K562 (cell line): Measurements from ENCODE around the gene HSD17B8. TPM values are rescaled to one million over a fixed set of nuclear protein-coding genes. Genes with fewer than 3 reads are reported as not detected.

ENCODE experiments used
- ATAC-seq: fragments of 200-7000 bp; cut with Tn5 transposase; 3 replicates; pipeline ENCODE4 v1.9.1; 2020; ENCODE audit warnings: moderate library complexity
- BruUV-seq: library from RNA; stranded (reverse); fragments of 400-500 nt; replicated peaks from 2 replicates; lab custom pipeline; 2021; lab: Mats Ljungman, UMichigan
- CTCF ChIA-PET: fragments of 300-600 bp; formaldehyde crosslinking; extraction: SDS; loops from one replicate; lab custom pipeline; 2021; ENCODE audit warnings: low intra/inter-chr PET ratio; lab: Yijun Ruan, JAX
- POLR2A ChIA-PET: fragments of 300-600, 350-650 bp; sonication (Branson Sonifier 250); formaldehyde crosslinking; extraction: SDS; loops from one replicate; lab custom pipeline; 2021; ENCODE audit warnings: antibody characterized with exemption, inconsistent platforms; lab: Yijun Ruan, JAX
- DNase-seq, 4 experiments: peaks; one replicate each; pipeline versions ENCODE4 v3.0.0 to v3.0.0-alpha.2; 2011 to 2018; ENCODE audit warnings: low spot score in 3 of 4, mixed read lengths in 3 of 4; ENCODE audit errors: extremely low read depth in 1 of 4
- FAIRE-seq: peaks from 2 replicates; lab custom pipeline; 2011; peaks lifted over from hg19 to GRCh38; lab: Jason Lieb, UNC
- H2AFZ ChIP-seq: 2 replicates; pipeline ENCODE4 v1.6.0; 2011; ENCODE audit warnings: low read depth, low read length, control low read depth, inconsistent platforms
- H3K27ac ChIP-seq: fragments of 200-600 bp; 3 replicates; pipeline ENCODE4 v1.8.0; 2011; ENCODE audit warnings: low read depth, mild to moderate bottlenecking, control low read depth, inconsistent platforms, low read length, moderate library complexity, mixed read lengths; ENCODE audit errors: extremely low read depth
- H3K27me3 ChIP-seq, 2 experiments: fragments of 300-600 bp in 1 of 2; 2 replicates in 1 of 2; 3 replicates in 1 of 2; pipeline versions ENCODE4 v1.6.0 to v1.8.0; 2011; ENCODE audit warnings: inconsistent platforms in 2 of 2, low read length in 2 of 2, mild to moderate bottlenecking in 1 of 2, mixed read lengths in 1 of 2, moderate library complexity in 1 of 2; ENCODE audit not compliant: control insufficient read depth in 2 of 2, insufficient read depth in 2 of 2
- H3K36me3 ChIP-seq: fragments of 300-600 bp; 3 replicates; pipeline ENCODE4 v1.8.0; 2011; ENCODE audit warnings: mild to moderate bottlenecking, low read length, inconsistent platforms; ENCODE audit not compliant: control insufficient read depth, insufficient read depth
- H3K4me1 ChIP-seq, 2 experiments: fragments of 200-600 bp in 1 of 2; replicated peaks in 1 of 2; 2 replicates in 1 of 2; 3 replicates in 1 of 2; pipeline versions ENCODE4 v1.5.1 to v1.8.0; 2011; ENCODE audit warnings: inconsistent platforms in 2 of 2, low read length in 2 of 2, mild to moderate bottlenecking in 1 of 2, mixed read lengths in 1 of 2, moderate library complexity in 1 of 2; ENCODE audit not compliant: control insufficient read depth in 2 of 2, insufficient read depth in 2 of 2
- H3K4me2 ChIP-seq: 2 replicates; pipeline ENCODE4 v1.6.1; 2011; ENCODE audit warnings: low read length, control low read depth, inconsistent platforms, mixed read lengths; ENCODE audit not compliant: insufficient read depth
- H3K4me3 ChIP-seq: fragments of 200-600 bp; sonication (generic), shearing (Covaris generic); 2 replicates; pipeline ENCODE4 v1.5.1; 2016; ENCODE audit warnings: control low read depth, inconsistent platforms
- H3K79me2 ChIP-seq: fragments of 200-600 bp; 3 replicates; pipeline ENCODE4 v1.8.0; 2011; ENCODE audit warnings: low read length, inconsistent platforms; ENCODE audit not compliant: control insufficient read depth, insufficient read depth
- H3K9ac ChIP-seq, 2 experiments: 2 replicates each; pipeline versions ENCODE4 v1.6.0 to v1.6.1; 2011; ENCODE audit warnings: low read depth in 2 of 2, low read length in 2 of 2, control low read depth in 1 of 2, inconsistent platforms in 1 of 2, mild to moderate bottlenecking in 1 of 2, mixed read lengths in 1 of 2; ENCODE audit not compliant: insufficient read depth in 1 of 2
- H3K9me1 ChIP-seq: one replicate; pipeline ENCODE4 v1.6.0; 2011; ENCODE audit warnings: inconsistent platforms, mild to moderate bottlenecking, low read length, moderate library complexity; ENCODE audit not compliant: control insufficient read depth, insufficient read depth
- H3K9me3 ChIP-seq: replicated peaks from 2 replicates; pipeline ENCODE4 v1.5.1; 2011; ENCODE audit warnings: low read depth, low read length, inconsistent platforms; ENCODE audit not compliant: control insufficient read depth, insufficient read depth
- H4K20me1 ChIP-seq: replicated peaks from 2 replicates; pipeline ENCODE4 v1.6.1; 2011; ENCODE audit warnings: low read length, inconsistent platforms, mixed read lengths; ENCODE audit not compliant: control insufficient read depth, insufficient read depth
- BMI1 ChIP-seq: fragments of 150-350 bp; IDR thresholded peaks from 2 replicates; pipeline ENCODE4 v1.6.1; 2014; ENCODE audit warnings: low read length
- CHCHD3 ChIP-seq: fragments of 250-450 bp; sonication (Bioruptor Pico); IDR thresholded peaks from 2 replicates; pipeline ENCODE4 v2.1.2; 2022; ENCODE audit warnings: mild to moderate bottlenecking
- DACH1 ChIP-seq: fragments of 450-650 bp; IDR thresholded peaks from 2 replicates; pipeline ENCODE4 v1.6.1; 2018; ENCODE audit not compliant: partially characterized antibody
- MAFF ChIP-seq: IDR thresholded peaks from 2 replicates; pipeline ENCODE4 v1.6.1; 2012; ENCODE audit warnings: low read length, improper control_type of control experiment
- NFATC3 ChIP-seq: fragments of 450-650 bp; IDR thresholded peaks from 2 replicates; pipeline ENCODE4 v1.6.1; 2017; ENCODE audit warnings: mild to moderate bottlenecking
- NR2C1 ChIP-seq, 2 experiments: fragments of 450-650 bp; IDR thresholded peaks; 2 replicates each; pipeline ENCODE4 v1.6.1; 2017; ENCODE audit warnings: mild to moderate bottlenecking in 2 of 2, antibody characterized with exemption in 1 of 2, inconsistent platforms in 1 of 2, missing compliant biosample characterization in 1 of 2, missing genetic modification characterization in 1 of 2
- PCBP2 ChIP-seq: fragments of 200-400 bp; formaldehyde crosslinking; IDR thresholded peaks from 2 replicates; pipeline ENCODE4 v1.6.1; 2018; ENCODE audit warnings: low read length, low read depth, mild to moderate bottlenecking, moderate library complexity; ENCODE audit not compliant: poor library complexity, severe bottlenecking
- SIN3B ChIP-seq: fragments of 450-650 bp; IDR thresholded peaks from 2 replicates; pipeline ENCODE4 v1.6.1; 2017; ENCODE audit warnings: low read depth, mild to moderate bottlenecking, moderate library complexity
- SOX6 ChIP-seq: fragments of 450-650 bp; IDR thresholded peaks from 2 replicates; pipeline ENCODE4 v1.6.1; 2014; ENCODE audit warnings: mild to moderate bottlenecking
- ZC3H11A ChIP-seq: IDR thresholded peaks from 2 replicates; pipeline ENCODE4 v1.6.1; 2012; ENCODE audit warnings: low read depth, low read length, improper control_type of control experiment
- ZEB2 ChIP-seq: fragments of 450-650 bp; IDR thresholded peaks from 2 replicates; pipeline ENCODE4 v1.6.1; 2016
- ZNF165 ChIP-seq: fragments of 250-450 bp; sonication (Bioruptor Pico); IDR thresholded peaks from 2 replicates; pipeline ENCODE4 v1.4.0; 2020; ENCODE audit warnings: borderline replicate concordance
- ZNF324 ChIP-seq: fragments of 250-450 bp; sonication (Bioruptor Pico); IDR thresholded peaks from 2 replicates; pipeline ENCODE4 v1.4.0; 2020; ENCODE audit warnings: mild to moderate bottlenecking
- ZNF780A ChIP-seq: fragments of 250-450 bp; sonication (Bioruptor Pico); IDR thresholded peaks from 2 replicates; pipeline ENCODE4 v1.5.0; 2021; ENCODE audit warnings: mild to moderate bottlenecking
- WGBS: fragments of 100-300 bp; shearing (Covaris generic); methylation state at CpG from one replicate; pipeline ENCODE4 v1.1.6; 2016; ENCODE audit warnings: low coverage, mixed read lengths; ENCODE audit not compliant: insufficient coverage; ENCODE audit errors: missing lambda C conversion rate; 5-methylcytosine and 5-hydroxymethylcytosine counted together
- in situ Hi-C: fragments of 300-500 bp; cut with MboI; formaldehyde crosslinking; loops from 4 replicates; pipeline ENCODE4 v1.15.0; 2018; ENCODE audit warnings: inconsistent platforms, mixed read lengths
- intact Hi-C: fragments of 100-400 bp; cut with micrococcal nuclease; formaldehyde crosslinking; loops from 2 replicates; pipeline ENCODE4 v1.14.2; 2022
- polyA plus RNA-seq, 8 experiments: library from polyadenylated mRNA; depleted of rRNA in 4 of 8; stranded (reverse) in 5 of 8; unstranded in 3 of 8; fragments of >200 nt; fragmentation: Nextera tagmentation in 2 of 8; fragmentation: Illumina TruSeq in 1 of 8; extraction: Ambion mirVana in 2 of 8; extraction: Trizol in 1 of 8; gene quantifications; 2 replicates each; pipeline versions ENCODE4 v1.2.1 to v1.2.3, GENCODE V29; 2011 to 2014; ENCODE audit warnings: inconsistent platforms in 1 of 8, missing spikeins in 1 of 8
- total RNA-seq, 7 experiments: library from RNA; depleted of rRNA in 6 of 7; stranded (reverse); fragments of >200 nt in 6 of 7; fragmentation: Illumina TruSeq in 2 of 7; extraction: Trizol in 2 of 7; gene quantifications; 2 replicates each; pipeline versions ENCODE4 v1.2.1 to v1.2.3, GENCODE V29; 2011 to 2021; ENCODE audit warnings: low replicate concordance in 1 of 7
- TF ChIP-seq, protein P1 (sequence below): fragments of 450-650 bp; IDR thresholded peaks from 2 replicates; pipeline ENCODE4 v1.6.1; 2017; ENCODE audit warnings: antibody characterized with exemption, mild to moderate bottlenecking

The HSD17B8 gene
- total and polyA plus RNA-seq, 9 of the 15 experiments (the other 6 are each of a cell fraction or from before 2014, with no cell fraction given), result 3.7 to 35.2 (median 14.2) TPM

DNA sequence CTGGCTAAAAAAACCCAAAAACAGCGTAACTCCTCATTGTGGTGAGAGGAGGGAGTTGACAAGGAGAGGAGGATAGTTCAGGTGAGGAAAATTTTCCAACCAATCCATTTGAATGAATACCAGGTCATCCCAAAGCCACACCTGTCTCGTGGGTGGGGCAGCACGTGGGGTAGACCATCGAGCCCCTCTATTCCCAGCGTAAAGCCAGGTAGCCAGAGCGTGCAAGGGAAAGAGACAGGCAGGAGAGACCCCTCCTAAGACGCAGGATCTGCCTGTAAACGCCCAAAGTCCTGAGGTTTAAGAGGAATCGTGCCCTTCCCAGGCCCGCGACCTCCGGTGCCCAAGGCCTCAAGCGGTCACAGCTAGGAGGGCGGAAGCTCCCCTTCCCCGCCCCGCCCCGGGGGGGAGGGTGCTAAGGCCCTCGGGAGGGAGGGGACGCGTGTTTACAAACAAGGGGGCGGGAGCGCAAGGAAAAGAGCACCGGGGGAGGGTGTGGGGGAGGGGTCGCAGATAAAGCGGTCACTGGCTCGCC lies 4.7 kb upstream of the HSD17B8 start (continued):
- no peak for TF ChIP-seq NR2C1 (IDR thresholded peaks at IDR 0.05)
- no peak for TF ChIP-seq NR2C1 (tag; IDR thresholded peaks at IDR 0.05)
- TF ChIP-seq MAFF, result no peak
- TF ChIP-seq ZEB2, result peak; percentile 32; the same call in 1 of the 2 replicates

DNA sequence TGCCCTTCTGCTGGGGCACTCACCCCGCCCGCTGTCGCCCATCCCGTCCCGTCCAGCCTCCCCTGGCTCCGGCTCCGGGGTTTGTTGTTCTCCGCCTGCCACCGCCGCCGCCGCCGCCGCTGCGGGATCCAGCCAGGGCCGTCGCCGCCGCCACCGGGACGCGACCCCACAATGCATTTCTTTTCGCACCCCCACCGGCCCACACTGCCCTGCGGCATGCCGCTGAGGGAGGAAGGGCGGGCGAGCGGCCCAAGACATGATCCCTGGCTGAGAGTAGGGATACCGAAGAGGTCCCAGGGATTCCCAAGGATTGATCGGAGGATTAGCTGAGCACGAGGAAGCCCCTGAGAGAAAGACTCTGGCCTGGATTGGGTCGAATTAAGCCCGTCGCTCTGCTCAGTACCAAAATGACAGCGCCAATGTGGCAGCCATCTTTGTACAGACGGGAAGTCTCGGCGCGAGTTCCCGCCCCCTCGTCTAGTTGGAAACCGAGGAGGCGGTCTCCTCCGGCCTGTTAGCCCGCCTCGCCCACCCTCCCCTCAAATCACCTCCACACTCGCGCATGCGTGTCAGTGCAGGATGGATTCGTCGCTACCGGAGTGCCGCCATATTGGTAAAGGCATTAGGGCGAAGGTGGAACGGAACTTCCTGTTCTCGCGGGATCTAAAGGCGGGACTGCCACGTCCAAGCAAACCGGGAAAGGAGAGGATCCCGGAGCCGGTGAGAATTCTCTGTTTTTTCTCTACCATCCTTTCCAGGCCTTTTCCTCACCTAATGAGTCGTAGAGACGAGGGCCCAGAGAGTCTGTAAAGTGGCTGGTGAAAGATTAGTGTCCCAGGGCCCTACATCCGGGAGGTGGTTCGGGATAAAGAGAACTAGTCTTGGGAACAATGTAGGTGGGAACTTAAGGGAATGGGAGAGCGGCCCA lies 4.0 kb upstream of the HSD17B8 start, which contains the start of the genes RXRB and SLC39A7:
Gene RXRB (minus strand): TSS at position 447 of the 928 bp plus-strand sequence. CDS start 189 bp downstream, at position 258.
Gene SLC39A7 (plus strand): TSS at position 649 of the 928 bp plus-strand sequence. CDS start 379 bp downstream, outside the sequence.
- Histone ChIP-seq H3K9me1 (peaks cover 3% of the 10 kb centered on the region), H3K9ac (peak within 1 kb of the TSS; percentile 97 to 100), H3K4me1 (peaks cover 48 to 51% of the 10 kb centered on the region in 2 experiments; a peak in 4 of 5 replicates), H3K4me2 (peak within 1 kb of the TSS; percentile 100), H2AFZ (peak within 1 kb of the TSS; percentile 96), H3K36me3 (peaks cover 51% of the 10 kb centered on the region), H3K9me3 (no peaks in the 10 kb centered on the region), H3K4me3 (peak within 1 kb of the TSS; percentile 65), H3K27ac (peak within 1 kb of the TSS; percentile 99), H4K20me1 (peaks cover 22% of the 10 kb centered on the region), H3K79me2 (peaks cover 74% of the 10 kb centered on the region), H3K27me3 (no peaks in the 10 kb centered on the region)
- peak; percentile 96 for FAIRE-seq
- in situ Hi-C loops (no loop called here), intact Hi-C loops (loop anchor here (2.0 to 5.0 kb wide), 4 partner anchors 48 to 1068 kb away; partner anchors contain the start of genes FKBPL and PHF1)
- POLR2A ChIA-PET, result interaction anchor here (1.0 to 1.4 kb wide), 3 partner anchors 8 to 228 kb away, joined by 3 to 5 read pairs (median 4); partner anchors contain the start of gene RING1
- BruUV-seq, result no TSS peak
- ATAC-seq, result peak; percentile 74
- under 1% methylated on average over 48 of the region's 68 CpGs for WGBS
- DNase-seq, result peak; percentile 88 to 100 (median 94)
- CTCF ChIA-PET, result interaction anchor here (0.7 to 1.1 kb wide), 2 partner anchors 48 to 288 kb away, joined by 3 to 4 read pairs; no protein-coding TSS in a partner anchor
- TF ChIP-seq ZNF324 (peak; percentile 28; the same call in 1 of the 2 replicates), SOX6 (peak; percentile 53; the same call in 1 of the 2 replicates), CHCHD3 (CRISPR knock-in tag) (0 out of 2 replicates have a peak, but pooled peaks have one; percentile 51), BMI1 (no peak), ZC3H11A (no peak), NFATC3 (peak; percentile 55; the same call in 1 of the 2 replicates), ZNF780A (CRISPR knock-in tag) (no peak), ZNF165 (CRISPR knock-in tag) (peak; percentile 77; the same call in 1 of the 2 replicates), DACH1 (no peak), PCBP2 (no peak), SIN3B (peak; percentile 90)
- TF ChIP-seq, protein P1, sequence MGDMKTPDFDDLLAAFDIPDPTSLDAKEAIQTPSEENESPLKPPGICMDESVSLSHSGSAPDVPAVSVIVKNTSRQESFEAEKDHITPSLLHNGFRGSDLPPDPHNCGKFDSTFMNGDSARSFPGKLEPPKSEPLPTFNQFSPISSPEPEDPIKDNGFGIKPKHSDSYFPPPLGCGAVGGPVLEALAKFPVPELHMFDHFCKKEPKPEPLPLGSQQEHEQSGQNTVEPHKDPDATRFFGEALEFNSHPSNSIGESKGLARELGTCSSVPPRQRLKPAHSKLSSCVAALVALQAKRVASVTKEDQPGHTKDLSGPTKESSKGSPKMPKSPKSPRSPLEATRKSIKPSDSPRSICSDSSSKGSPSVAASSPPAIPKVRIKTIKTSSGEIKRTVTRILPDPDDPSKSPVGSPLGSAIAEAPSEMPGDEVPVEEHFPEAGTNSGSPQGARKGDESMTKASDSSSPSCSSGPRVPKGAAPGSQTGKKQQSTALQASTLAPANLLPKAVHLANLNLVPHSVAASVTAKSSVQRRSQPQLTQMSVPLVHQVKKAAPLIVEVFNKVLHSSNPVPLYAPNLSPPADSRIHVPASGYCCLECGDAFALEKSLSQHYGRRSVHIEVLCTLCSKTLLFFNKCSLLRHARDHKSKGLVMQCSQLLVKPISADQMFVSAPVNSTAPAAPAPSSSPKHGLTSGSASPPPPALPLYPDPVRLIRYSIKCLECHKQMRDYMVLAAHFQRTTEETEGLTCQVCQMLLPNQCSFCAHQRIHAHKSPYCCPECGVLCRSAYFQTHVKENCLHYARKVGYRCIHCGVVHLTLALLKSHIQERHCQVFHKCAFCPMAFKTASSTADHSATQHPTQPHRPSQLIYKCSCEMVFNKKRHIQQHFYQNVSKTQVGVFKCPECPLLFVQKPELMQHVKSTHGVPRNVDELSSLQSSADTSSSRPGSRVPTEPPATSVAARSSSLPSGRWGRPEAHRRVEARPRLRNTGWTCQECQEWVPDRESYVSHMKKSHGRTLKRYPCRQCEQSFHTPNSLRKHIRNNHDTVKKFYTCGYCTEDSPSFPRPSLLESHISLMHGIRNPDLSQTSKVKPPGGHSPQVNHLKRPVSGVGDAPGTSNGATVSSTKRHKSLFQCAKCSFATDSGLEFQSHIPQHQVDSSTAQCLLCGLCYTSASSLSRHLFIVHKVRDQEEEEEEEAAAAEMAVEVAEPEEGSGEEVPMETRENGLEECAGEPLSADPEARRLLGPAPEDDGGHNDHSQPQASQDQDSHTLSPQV, result no peak; the same call in 1 of the 2 replicates
